ENCODE measurements around the gene SLC24A3. TPM values are rescaled to one million over a fixed set of nuclear protein-coding genes. Genes with fewer than 3 reads are reported as not detected.

The SLC24A3 gene
- total and polyA plus RNA-seq, 2 of the 13 experiments (the other 11 are each of a cell fraction or from before 2014, with no cell fraction given): not detected

DNA sequence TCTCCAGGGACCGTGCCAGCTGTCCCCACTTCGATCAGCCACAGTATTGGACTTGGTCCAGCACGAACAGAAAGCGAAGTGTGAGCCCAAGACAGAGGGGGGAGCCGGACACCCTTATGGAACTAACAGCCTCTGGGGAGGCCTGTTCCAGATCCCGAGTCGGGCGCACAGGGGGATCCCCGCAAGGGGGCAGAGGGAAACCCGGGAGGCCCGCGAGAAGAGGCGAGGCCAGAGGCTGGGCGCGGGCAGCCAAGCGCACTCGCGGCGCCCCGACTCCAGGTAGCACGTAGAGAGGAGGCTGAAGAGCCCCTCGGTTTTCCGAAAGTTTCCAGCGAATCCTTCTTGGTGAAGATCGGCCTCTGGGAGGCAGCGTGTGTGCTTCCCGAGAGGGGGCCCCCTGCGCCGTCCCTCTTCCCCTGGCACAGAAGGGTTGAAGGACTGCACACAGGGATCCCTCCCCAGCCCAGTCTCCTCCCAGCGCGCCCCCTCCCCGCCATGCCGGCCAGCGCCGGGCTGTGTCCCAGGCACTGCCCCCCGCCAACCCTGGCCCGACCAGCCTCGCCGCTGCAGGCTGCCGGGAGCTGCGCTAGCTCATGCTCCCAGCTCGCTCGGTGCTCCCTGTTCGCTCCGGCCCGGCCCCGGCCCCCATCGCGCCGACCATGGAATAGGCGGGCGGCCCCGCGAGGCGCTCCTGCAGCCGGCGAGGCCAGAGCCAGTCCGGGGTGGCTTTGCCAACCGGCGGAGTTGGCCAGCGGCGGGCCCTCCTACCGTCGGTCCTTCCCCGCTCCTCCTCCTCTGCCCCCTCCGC, 577 bp upstream of the SLC24A3 start (continued):
- TF ChIP-seq ZNF687 (CRISPR knock-in tag; IDR thresholded peaks at IDR 0.05): peak; percentile 21; the same call in 1 of the 2 replicates
- no peak for TF ChIP-seq ZNF776 (CRISPR knock-in tag; IDR thresholded peaks at IDR 0.05)

GRCh38 chr20:19212821-19213502, 520 bp downstream of the SLC24A3 start:
- Histone ChIP-seq H3K27me3 (ENCODE audit: control insufficient read depth in 1 of 2, insufficient read depth in 2 of 2, low read length in 2 of 2) (peaks cover 17 to 55% of the 10 kb centered on the region in 2 experiments), H3K4me2 (ENCODE audit: low read depth, low read length) (peak overlapping the region; percentile 14; the same call in 1 of the 2 replicates), H4K20me1 (ENCODE audit: insufficient read depth, low read length) (no peaks in the 10 kb centered on the region), H3K79me2 (ENCODE audit: insufficient read depth, low read length) (no peaks in the 10 kb centered on the region), H3K4me3 (replicated peaks in 1 of 3; ENCODE audit: insufficient read depth in 1 of 3, low read depth in 2 of 3, low read length in 3 of 3) (no peak overlapping the region; a peak in 1 of 6 replicates), H3K36me3 (replicated peaks in 1 of 2; ENCODE audit: control insufficient read depth in 1 of 2, insufficient read depth in 2 of 2, low read length in 2 of 2) (no peaks in the 10 kb centered on the region), H3K9me3 (ENCODE audit: low read length) (no peaks in the 10 kb centered on the region), H3K9ac (ENCODE audit: insufficient read depth, low read depth, low read length) (no peak overlapping the region), H3K4me1 (ENCODE audit: insufficient read depth, low read length) (no peaks in the 10 kb centered on the region), H2AFZ (ENCODE audit: low read length) (no peak overlapping the region), H3K27ac (ENCODE audit: extremely low read length, insufficient read depth, low read length) (no peak overlapping the region)
- DNase-seq (ENCODE audit: low spot score) (peak; percentile 23), ATAC-seq (peak; percentile 94), FAIRE-seq (no peak)
- WGBS (ENCODE audit: low lambda C conversion rate): 14% methylated on average over 16 of the region's 58 CpGs
- POLR2A ChIA-PET: no interaction called here
- in situ Hi-C loops (cut with HindIII; ENCODE audit: extremely low pct_ligation_motif_present, low pct_unique_long_range_greater_than_20kb): loop anchor here (25.0 kb wide), 1 partner anchor 576 kb away; no protein-coding TSS in a partner anchor
- CTCF ChIA-PET (ENCODE audit: low intra/inter-chr PET ratio, low total read pairs): no interaction called here
- no TSS peak for BruUV-seq (replicated peaks)
- intact Hi-C loops (cut with micrococcal nuclease; ENCODE audit: unreplicated experiment): no loop called here
- TF ChIP-seq, protein P1, sequence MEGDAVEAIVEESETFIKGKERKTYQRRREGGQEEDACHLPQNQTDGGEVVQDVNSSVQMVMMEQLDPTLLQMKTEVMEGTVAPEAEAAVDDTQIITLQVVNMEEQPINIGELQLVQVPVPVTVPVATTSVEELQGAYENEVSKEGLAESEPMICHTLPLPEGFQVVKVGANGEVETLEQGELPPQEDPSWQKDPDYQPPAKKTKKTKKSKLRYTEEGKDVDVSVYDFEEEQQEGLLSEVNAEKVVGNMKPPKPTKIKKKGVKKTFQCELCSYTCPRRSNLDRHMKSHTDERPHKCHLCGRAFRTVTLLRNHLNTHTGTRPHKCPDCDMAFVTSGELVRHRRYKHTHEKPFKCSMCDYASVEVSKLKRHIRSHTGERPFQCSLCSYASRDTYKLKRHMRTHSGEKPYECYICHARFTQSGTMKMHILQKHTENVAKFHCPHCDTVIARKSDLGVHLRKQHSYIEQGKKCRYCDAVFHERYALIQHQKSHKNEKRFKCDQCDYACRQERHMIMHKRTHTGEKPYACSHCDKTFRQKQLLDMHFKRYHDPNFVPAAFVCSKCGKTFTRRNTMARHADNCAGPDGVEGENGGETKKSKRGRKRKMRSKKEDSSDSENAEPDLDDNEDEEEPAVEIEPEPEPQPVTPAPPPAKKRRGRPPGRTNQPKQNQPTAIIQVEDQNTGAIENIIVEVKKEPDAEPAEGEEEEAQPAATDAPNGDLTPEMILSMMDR (CRISPR knock-in tag; IDR thresholded peaks at IDR 0.05): peak; percentile 56
- no peak for TF ChIP-seq RBM39 (IDR thresholded peaks at IDR 0.05; ENCODE audit: low read depth, low read length, poor library complexity, severe bottlenecking)
- peak; percentile 67; the same call in 1 of the 2 replicates for TF ChIP-seq MTF2 (CRISPR knock-in tag; IDR thresholded peaks at IDR 0.05; ENCODE audit: borderline replicate concordance)
- peak; percentile 53 for TF ChIP-seq STAG1 (CRISPR knock-in tag; IDR thresholded peaks at IDR 0.05)
- TF ChIP-seq ZNF687 (CRISPR knock-in tag; IDR thresholded peaks at IDR 0.05): peak; percentile 25; the same call in 1 of the 2 replicates
- peak; percentile 96 for TF ChIP-seq ZNF768 (CRISPR knock-in tag; IDR thresholded peaks at IDR 0.05)
- 0 out of 2 replicates have a peak, but pooled peaks have one; percentile 15 for TF ChIP-seq ZNF777 (CRISPR knock-in tag; IDR thresholded peaks at IDR 0.05)
